Activated naive CD8-positive, alpha-beta T cell (primary cell): ENCODE results near the gene TNIK.
"Not testable (repeated sequence)": the region's sequence is repeated elsewhere in the genome, so short reads cannot be mapped to it uniquely, and the experiment has no call there.

Experiments
- H3K27ac Mint-ChIP-seq: one replicate; pipeline ENCODE4 v1.8.0; 2021; ENCODE audit warnings: mixed read lengths
- H3K27me3 Mint-ChIP-seq: one replicate; pipeline ENCODE4 v1.8.0; 2021; ENCODE audit warnings: mixed read lengths
- H3K36me3 Mint-ChIP-seq: one replicate; pipeline ENCODE4 v1.8.0; 2021; ENCODE audit warnings: mixed read lengths
- H3K4me1 Mint-ChIP-seq: one replicate; pipeline ENCODE4 v1.8.0; 2021; ENCODE audit warnings: low read depth, mixed read lengths
- H3K4me3 Mint-ChIP-seq: one replicate; pipeline ENCODE4 v1.8.0; 2021; ENCODE audit warnings: mild to moderate bottlenecking, mixed read lengths
- H3K9me3 Mint-ChIP-seq: one replicate; pipeline ENCODE4 v1.8.0; 2021; ENCODE audit warnings: low read depth, mixed read lengths

The TNIK gene

DNA sequence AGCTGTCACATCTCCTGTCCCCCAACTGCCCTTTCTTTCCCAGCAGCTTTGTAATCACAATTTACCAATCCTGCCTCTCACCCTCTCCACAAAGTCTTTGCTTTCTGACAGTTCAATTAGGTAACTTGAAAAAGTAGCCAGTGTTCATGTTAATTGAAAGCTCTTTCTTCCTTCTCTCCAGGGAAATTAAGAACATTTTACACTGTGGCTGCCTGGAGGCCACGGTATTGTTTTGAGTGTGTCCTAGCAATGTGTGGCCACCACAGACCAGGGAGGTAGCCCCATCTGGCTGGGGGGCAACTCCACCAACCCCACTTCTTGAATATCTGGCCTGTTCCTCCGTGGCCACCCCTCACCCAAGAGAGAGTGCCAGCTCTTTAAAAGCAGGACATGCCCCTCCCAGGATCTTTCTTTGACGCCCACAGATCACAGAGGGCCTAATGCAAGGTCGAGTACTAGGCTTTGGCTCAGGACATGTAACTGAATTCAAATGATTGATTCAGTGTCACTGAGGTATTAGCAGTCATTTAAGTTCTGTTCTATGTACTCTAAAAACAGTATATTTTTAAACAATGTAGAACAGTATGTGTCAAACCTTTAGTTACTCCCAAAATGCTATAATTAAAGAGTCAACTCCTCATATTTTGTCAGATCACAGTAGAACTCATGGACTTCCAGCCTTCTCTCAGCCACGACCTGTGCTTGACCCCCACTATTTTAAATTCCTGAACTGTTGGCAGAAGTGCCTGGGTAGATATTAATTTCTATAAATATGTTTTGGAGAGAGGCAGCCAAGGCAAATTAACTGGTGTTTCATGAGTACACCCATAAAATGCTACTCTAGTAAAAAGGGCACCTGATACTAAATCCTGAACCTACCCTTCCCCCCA lies 164.5 kb downstream of the TNIK start:
- no peak overlapping the region for H3K27ac Mint-ChIP-seq
- H3K9me3 Mint-ChIP-seq = no peaks in the 10 kb centered on the region
- peaks cover 17% of the 10 kb centered on the region for H3K36me3 Mint-ChIP-seq
- peaks cover 69% of the 10 kb centered on the region for H3K4me1 Mint-ChIP-seq
- H3K27me3 Mint-ChIP-seq = no peaks in the 10 kb centered on the region
- H3K4me3 Mint-ChIP-seq = no peak overlapping the region

DNA sequence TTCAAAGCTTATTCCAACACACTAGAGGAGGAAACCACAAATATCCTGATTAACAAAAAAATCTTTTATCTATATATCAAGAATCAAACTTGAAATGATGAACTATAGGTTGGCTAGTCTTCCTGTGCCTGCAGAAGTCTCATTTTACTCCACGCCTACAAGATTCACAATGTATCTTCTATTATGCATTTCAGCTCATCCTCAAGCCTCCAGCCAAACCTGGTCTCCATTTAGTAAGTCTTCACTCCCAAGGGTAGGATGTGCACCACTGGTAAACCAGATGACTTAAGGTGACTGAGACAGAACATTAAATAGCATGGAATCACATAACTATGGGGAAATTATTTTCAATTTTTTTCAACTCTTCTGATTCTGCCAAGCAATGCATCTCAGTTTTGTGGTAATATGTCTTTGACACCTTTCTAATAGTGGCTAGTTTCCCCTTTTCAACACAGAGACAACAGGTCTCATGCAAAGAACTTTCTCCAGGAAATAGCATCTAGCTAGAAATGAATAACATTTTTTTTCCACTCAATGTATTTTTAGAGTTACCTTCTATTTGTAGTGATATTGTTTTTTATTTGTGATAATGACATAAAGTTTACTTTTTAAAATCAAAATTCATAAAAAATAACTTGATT lies 166.9 kb downstream of the TNIK start:
- Mint-ChIP-seq H3K36me3 (peaks cover 12% of the 10 kb centered on the region), H3K9me3 (no peaks in the 10 kb centered on the region), H3K4me3 (peak overlapping the region; percentile 42), H3K4me1 (peaks cover 63% of the 10 kb centered on the region), H3K27ac (peak overlapping the region; percentile 80), H3K27me3 (no peaks in the 10 kb centered on the region)

DNA sequence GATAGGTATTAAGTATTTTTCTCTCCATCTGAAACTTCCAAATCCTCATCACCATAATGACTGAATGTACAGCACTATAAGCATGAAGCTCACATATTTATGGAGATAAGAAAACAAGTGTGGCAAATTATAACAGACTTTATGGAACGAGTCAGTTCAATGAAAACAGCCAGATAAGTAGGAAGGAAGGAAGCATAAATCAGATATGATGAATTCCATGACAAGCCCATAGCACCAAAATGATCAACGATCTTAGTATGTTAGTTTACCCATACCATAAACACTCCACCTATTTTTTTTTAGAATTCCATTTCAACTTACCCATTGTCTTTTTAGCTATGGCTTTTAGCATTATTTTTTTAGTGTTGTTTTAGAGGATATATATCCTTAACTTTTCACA lies 169.5 kb downstream of the TNIK start:
- Mint-ChIP-seq H3K27me3 (no peaks in the 10 kb centered on the region), H3K36me3 (peaks cover 8% of the 10 kb centered on the region), H3K9me3 (no peaks in the 10 kb centered on the region), H3K4me1 (peaks cover 66% of the 10 kb centered on the region), H3K27ac (peak overlapping the region; percentile 11), H3K4me3 (no peak overlapping the region)

DNA sequence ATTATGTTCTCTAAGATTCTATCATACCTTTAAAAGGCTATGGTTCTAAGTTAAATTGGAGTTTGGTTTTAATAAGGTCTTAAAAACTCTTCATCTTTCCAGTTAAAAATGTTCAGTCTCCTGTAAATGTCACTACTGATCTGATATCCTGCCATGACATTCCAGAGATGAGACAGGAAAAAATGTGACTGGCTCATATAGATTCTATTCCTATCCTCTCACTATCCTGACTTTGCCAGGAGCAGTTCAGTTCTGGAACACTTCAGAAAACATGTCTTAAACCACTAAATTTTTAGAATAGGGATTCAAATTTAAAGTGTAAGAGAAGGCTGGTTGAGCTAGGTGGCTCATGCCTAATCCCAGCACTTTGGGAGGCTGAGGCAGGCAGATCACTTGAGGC lies 170.9 kb downstream of the TNIK start:
- Mint-ChIP-seq H3K4me3 (no peak overlapping the region), H3K36me3 (peaks cover 8% of the 10 kb centered on the region), H3K4me1 (peaks cover 67% of the 10 kb centered on the region), H3K9me3 (no peaks in the 10 kb centered on the region), H3K27ac (no peak overlapping the region), H3K27me3 (no peaks in the 10 kb centered on the region)

DNA sequence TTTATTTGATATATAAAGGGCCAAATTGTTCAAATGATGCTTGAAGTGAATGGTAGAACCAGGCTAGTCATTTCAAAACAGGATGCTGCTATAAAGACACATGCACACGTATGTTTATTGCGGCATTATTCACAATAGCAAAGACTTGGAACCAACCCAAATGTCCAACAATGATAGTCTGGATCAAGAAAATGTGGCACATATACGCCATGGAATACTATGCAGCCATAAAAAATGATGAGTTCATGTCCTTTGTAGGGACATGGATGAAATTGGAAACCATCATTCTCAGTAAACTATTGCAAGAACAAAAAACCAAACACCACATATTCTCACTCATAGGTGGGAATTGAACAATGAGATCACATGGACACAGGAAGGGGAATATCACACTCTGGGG lies 172.4 kb downstream of the TNIK start:
- H3K4me1 Mint-ChIP-seq = peaks cover 64% of the 10 kb centered on the region
- H3K36me3 Mint-ChIP-seq, H3K27ac Mint-ChIP-seq, H3K27me3 Mint-ChIP-seq, H3K4me3 Mint-ChIP-seq, H3K9me3 Mint-ChIP-seq: not testable (repeated sequence)

DNA sequence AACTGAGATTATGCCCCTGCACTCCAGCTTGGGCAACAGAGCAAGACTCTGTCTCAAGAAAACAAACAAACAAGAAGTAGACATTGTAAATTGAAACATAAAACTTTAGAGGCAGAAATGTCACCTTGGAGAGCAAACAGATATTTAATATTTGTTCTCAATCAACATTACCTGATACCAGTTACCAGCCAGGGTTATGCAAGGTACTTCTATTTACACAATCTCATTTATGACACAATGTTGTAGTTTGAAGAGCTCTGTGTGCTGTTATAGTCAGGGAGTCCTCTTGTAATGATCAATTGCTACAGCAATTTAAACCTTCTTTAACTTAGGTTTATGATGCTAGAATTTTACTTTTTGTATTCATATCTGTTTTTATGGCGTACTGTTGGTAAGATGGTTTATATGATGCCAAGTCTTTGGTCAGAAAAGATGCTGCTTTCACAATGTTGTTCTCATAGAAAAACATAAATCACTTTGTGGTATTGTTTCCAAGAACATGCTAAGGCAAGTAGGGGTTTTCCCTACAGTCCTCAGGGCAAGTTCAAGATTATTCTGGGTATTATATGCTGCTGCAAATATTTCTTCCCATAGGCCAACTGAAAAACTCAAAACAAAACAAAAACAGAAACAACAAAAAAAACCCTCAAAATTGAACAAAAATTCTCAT lies 173.5 kb downstream of the TNIK start:
- H3K4me3 Mint-ChIP-seq = no peak overlapping the region

DNA sequence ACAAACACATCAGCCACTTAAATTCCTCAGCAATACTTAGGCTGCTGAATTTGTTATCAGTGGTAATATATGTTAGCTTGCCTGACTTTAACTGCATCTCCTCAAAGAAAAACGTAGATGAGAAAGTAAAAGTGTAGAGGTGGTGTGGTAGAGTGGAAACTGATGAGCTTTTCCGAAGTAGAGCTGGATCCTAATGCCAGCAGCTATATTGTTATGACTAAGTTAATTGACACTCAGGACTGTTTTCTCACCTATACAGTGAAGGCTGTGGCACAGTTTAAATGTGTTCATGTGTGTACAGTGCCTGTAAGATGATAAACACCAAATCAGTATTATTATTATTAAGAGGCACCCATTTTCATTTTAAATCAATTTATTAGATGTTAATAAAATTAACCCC lies 174.9 kb downstream of the TNIK start:
- Mint-ChIP-seq H3K27me3 (no peaks in the 10 kb centered on the region), H3K4me3 (no peak overlapping the region), H3K36me3 (peaks cover 8% of the 10 kb centered on the region), H3K4me1 (peaks cover 58% of the 10 kb centered on the region), H3K27ac (peak overlapping the region; percentile 64), H3K9me3 (no peaks in the 10 kb centered on the region)

More for the DNA sequence above, 173.5 kb downstream of the TNIK start:
- H3K36me3 Mint-ChIP-seq = peaks cover 5% of the 10 kb centered on the region
- no peaks in the 10 kb centered on the region for H3K27me3 Mint-ChIP-seq
- H3K9me3 Mint-ChIP-seq = no peaks in the 10 kb centered on the region
- peaks cover 61% of the 10 kb centered on the region for H3K4me1 Mint-ChIP-seq
- peak overlapping the region; percentile 69 for H3K27ac Mint-ChIP-seq

DNA sequence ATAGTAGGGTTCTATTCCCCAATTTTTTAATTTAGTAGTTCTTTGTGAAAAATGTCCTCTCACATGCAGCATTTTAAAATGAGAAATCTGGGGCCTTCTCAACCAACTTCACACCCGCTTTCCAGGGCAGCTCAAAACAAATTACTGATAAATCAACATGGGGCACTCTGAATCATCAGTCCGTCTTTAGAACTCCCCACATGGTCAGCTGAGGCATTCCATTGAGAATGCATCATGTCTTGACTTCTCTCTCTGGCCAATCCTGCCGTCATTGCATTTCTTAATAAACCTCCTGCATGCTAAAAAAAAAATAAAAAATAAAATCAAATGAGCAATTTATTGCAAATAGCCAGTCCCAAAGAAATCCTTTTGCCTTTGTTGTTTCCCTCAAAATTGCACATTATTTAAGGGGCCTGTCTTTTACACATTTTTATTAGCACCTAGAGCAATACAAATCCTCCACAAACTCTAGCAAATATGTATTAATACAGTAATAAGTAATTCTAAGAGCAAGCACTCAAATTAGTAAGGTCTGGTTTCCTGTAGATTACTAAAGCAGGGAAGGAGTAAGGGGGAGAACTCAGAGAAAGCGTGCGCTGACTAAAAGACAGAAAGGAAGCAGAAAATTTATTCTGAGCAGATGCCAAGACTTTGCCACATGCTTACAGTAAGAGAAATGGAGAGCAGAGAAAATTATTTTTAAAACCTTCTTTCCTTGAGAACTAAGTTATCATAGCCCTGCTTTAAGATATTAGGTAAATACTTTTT lies 175.7 kb downstream of the TNIK start:
- peaks cover 61% of the 10 kb centered on the region for H3K4me1 Mint-ChIP-seq
- H3K36me3 Mint-ChIP-seq = peaks cover 8% of the 10 kb centered on the region
- peak overlapping the region; percentile 35 for H3K4me3 Mint-ChIP-seq
- H3K9me3 Mint-ChIP-seq = no peaks in the 10 kb centered on the region
- H3K27me3 Mint-ChIP-seq = no peaks in the 10 kb centered on the region
- H3K27ac Mint-ChIP-seq = peak overlapping the region; percentile 73

DNA sequence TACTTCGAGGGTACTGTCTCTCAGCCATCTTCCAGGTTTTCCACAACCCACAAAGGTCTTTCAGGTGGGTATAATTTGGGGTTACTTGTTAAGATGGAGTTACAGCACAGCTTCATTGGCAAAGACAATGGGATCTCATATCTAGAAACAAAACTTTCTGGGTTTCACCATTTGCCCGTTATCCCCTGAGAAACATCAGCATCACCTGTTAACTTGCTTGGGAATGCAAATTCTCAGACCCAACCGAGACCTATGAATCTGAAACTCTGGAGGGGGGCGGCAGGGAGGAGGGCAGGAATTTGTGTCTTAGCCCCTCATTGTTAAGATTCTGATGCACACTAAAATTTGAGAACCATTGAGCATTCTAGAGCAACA lies 176.4 kb downstream of the TNIK start:
- no peaks in the 10 kb centered on the region for H3K27me3 Mint-ChIP-seq
- H3K9me3 Mint-ChIP-seq = no peaks in the 10 kb centered on the region
- H3K4me1 Mint-ChIP-seq = peaks cover 63% of the 10 kb centered on the region
- peak overlapping the region; percentile 28 for H3K27ac Mint-ChIP-seq
- peaks cover 10% of the 10 kb centered on the region for H3K36me3 Mint-ChIP-seq
- no peak overlapping the region for H3K4me3 Mint-ChIP-seq

DNA sequence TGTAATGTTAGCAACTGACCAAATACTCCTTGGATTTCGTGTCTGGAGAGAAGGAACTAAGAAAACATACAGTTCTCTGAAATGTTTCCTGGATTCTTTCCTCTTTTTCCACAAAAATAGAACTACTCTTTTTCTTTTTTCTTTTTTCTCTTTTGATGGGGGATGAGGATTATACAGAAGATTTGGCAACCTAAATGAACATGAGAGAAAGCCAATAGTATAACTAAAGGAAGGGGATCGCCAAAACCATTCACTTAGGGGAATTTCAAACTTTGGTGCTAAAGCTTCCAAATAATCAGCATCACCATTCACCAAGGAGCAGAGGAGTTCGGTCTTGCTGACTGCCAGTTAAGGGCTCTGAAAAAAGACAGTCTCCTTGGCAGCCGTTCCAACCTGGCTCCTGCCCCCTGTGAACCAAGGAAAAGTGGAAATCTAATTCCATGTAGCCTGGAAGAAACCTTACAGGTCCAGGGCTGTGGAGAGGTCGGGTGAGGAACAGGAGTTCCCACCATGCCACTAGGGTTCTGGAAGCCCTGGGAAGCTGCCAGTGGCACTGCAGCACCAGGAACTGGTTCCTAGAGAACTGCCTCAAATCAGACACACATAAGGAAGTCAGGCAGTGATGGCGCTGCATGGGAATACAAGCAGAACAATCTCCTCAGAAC lies 176.9 kb downstream of the TNIK start:
- no peak overlapping the region for H3K4me3 Mint-ChIP-seq
- H3K4me1 Mint-ChIP-seq = peaks cover 66% of the 10 kb centered on the region
- no peak overlapping the region for H3K27ac Mint-ChIP-seq
- H3K27me3 Mint-ChIP-seq = no peaks in the 10 kb centered on the region
- H3K9me3 Mint-ChIP-seq = no peaks in the 10 kb centered on the region
- peaks cover 10% of the 10 kb centered on the region for H3K36me3 Mint-ChIP-seq

DNA sequence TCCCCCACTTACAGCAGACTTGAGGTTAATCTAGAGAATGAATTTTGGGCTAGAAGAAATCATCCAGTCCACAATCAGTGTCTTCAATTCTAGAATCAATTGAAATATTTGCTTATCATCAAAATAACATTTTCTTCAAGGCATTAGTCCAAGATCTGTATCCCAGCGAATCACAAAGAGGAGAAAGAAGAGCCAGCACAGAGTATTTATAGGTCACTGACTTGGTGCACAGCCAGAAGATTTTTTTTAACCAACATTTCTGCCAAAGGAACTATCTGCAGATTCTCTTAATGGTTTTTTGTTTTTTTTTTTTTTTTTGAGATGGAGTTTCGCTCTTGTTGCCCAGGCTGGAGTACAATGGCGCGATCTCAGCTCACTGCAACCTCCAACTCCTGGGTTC lies 178.2 kb downstream of the TNIK start:
- Mint-ChIP-seq H3K36me3 (peaks cover 10% of the 10 kb centered on the region), H3K27me3 (no peaks in the 10 kb centered on the region), H3K27ac (no peak overlapping the region), H3K4me3 (no peak overlapping the region), H3K9me3 (no peaks in the 10 kb centered on the region), H3K4me1 (peaks cover 71% of the 10 kb centered on the region)

DNA sequence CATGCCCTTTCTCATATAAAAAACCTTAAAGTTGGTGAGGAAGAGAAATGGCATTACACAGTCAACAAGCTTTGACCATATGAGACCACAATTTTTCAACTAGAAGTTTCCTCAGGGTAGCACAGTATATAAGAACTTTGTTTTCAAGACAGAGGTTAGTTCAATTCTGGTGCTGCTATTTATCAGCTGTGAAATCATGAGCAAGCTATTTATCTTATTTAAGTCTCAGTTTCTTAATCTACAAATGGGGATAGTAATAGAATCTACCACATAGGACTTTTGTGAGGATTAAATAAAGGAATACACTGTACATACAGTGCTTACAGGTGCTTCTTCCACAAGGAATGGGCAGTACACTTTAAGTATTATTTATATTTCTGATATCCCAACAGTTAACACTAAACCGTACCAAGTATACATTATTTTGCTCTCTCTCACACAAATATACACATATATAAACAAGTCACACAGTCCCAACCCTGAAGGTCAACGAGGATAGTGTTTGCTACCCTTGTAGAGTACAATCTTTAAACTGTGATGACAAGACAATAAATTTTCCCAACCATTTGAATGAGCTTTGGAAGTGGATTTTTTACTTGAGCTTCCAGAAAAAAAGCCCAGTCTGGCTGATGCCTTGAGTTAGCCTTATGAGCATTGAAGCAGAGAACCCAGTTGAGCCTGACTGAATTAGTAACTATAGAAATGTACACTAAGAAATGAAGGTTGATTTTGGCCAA lies 178.8 kb downstream of the TNIK start:
- Mint-ChIP-seq H3K4me3 (no peak overlapping the region), H3K36me3 (peaks cover 10% of the 10 kb centered on the region), H3K9me3 (no peaks in the 10 kb centered on the region), H3K27ac (no peak overlapping the region), H3K27me3 (no peaks in the 10 kb centered on the region), H3K4me1 (peaks cover 70% of the 10 kb centered on the region)

DNA sequence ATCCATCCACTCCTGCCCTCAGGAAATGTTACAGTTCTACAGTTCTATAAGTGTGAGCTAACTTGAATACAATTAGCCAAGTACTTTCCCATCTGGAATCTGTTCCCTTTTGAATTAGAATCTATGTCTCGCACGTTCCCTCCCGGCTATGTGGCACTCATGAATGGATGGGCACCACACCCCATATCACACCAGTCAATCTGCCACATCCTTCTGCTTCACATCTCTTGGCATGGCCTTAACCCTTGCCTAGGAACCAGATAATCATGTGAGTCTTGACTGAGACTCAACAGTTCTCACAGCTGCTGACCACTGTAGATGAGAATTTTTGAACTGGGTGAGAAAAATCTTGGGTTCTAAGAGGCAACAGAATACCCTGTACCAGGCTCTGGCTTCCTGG lies 180.2 kb downstream of the TNIK start:
- H3K4me3 Mint-ChIP-seq = no peak overlapping the region
- peaks cover 15% of the 10 kb centered on the region for H3K36me3 Mint-ChIP-seq
- no peaks in the 10 kb centered on the region for H3K9me3 Mint-ChIP-seq
- no peaks in the 10 kb centered on the region for H3K27me3 Mint-ChIP-seq
- H3K27ac Mint-ChIP-seq = no peak overlapping the region
- H3K4me1 Mint-ChIP-seq = peaks cover 61% of the 10 kb centered on the region

DNA sequence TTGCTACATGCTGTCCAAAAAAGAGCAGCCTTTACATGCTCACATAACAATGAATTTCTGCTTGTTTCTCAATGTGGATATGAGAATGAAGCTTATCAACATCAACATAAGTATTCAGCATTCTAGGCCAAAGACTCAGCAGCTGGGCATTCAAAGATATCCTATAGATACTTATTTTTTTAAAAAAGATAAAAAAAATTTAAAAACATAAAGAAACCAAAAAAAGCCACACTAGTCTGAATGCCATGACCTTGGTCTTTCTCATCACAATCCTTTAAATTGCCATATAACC lies 182.0 kb downstream of the TNIK start:
- H3K9me3 Mint-ChIP-seq = no peaks in the 10 kb centered on the region
- H3K36me3 Mint-ChIP-seq = peaks cover 18% of the 10 kb centered on the region
- no peak overlapping the region for H3K4me3 Mint-ChIP-seq
- peak overlapping the region; percentile 46 for H3K27ac Mint-ChIP-seq
- H3K4me1 Mint-ChIP-seq = peaks cover 66% of the 10 kb centered on the region
- H3K27me3 Mint-ChIP-seq = no peaks in the 10 kb centered on the region
